Body of pancreas (tissue), 4 donors: ENCODE data around the gene PCMT1.
"Not testable (repeated sequence)": the region's sequence is repeated elsewhere in the genome, so short reads cannot be mapped to it uniquely, and the experiment has no call there.

ENCODE experiments used
- POLR2A ChIP-seq, 3 donors: fragments of 450-650 bp; IDR thresholded peaks; one replicate each; pipeline ENCODE4 v1.6.1; 2016; ENCODE audit warnings: antibody characterized with exemption in 3 of 3, mild to moderate bottlenecking in 2 of 3
- TF ChIP-seq, protein P1 (sequence below), 7 experiments: fragments of 450-650 bp in 4 of 7; fragments of 200-600 bp in 3 of 7; sonication (generic) in 3 of 7; IDR thresholded peaks; one replicate each; pipeline ENCODE4 v1.5.1; 2016 to 2019; ENCODE audit warnings: antibody characterized with exemption in 7 of 7

DNA sequence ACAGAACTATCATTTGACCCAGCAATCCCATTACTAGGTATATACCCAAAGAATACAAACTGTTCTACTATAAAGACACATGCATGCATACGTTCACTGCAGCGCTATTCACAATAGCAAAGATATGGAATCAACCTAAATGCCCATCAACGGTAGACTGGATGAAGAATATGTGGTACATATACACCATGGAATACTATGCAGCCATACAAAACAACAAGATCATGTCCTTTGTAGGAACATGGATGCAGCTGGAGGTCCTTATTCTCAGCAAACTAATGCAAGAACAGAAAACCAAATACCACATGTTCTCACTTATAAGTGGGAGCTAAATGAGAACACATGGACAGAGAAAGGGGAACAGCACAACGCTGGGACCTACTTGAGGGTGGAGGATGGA lies 98.8 kb downstream of the PCMT1 start:
- TF ChIP-seq, protein P1, sequence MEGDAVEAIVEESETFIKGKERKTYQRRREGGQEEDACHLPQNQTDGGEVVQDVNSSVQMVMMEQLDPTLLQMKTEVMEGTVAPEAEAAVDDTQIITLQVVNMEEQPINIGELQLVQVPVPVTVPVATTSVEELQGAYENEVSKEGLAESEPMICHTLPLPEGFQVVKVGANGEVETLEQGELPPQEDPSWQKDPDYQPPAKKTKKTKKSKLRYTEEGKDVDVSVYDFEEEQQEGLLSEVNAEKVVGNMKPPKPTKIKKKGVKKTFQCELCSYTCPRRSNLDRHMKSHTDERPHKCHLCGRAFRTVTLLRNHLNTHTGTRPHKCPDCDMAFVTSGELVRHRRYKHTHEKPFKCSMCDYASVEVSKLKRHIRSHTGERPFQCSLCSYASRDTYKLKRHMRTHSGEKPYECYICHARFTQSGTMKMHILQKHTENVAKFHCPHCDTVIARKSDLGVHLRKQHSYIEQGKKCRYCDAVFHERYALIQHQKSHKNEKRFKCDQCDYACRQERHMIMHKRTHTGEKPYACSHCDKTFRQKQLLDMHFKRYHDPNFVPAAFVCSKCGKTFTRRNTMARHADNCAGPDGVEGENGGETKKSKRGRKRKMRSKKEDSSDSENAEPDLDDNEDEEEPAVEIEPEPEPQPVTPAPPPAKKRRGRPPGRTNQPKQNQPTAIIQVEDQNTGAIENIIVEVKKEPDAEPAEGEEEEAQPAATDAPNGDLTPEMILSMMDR (IDR thresholded peaks at IDR 0.05) = not testable (repeated sequence)
- not testable (repeated sequence) for TF ChIP-seq POLR2A (IDR thresholded peaks at IDR 0.05)
